WERI-Rb-1 (cell line): ENCODE results near the gene CA6.

Experiments
- DNase-seq: peaks from one replicate; pipeline ENCODE4 v3.0.0-alpha.2; 2020
- H3K27ac ChIP-seq: fragments of 250-450 bp; sonication (Bioruptor Pico); 2 replicates; pipeline ENCODE4 v1.5.1; 2020; ENCODE audit warnings: mild to moderate bottlenecking, moderate library complexity
- H3K27me3 ChIP-seq: fragments of 250-450 bp; sonication (Bioruptor Pico); 2 replicates; pipeline ENCODE4 v1.5.1; 2021; ENCODE audit warnings: mild to moderate bottlenecking, low read depth, moderate library complexity; ENCODE audit not compliant: insufficient read depth, severe bottlenecking
- H3K36me3 ChIP-seq: fragments of 250-450 bp; sonication (Bioruptor Pico); 2 replicates; pipeline ENCODE4 v1.5.1; 2020; ENCODE audit warnings: mild to moderate bottlenecking, moderate library complexity
- H3K4me3 ChIP-seq: 2 replicates; pipeline ENCODE4 v1.5.1; 2011; ENCODE audit warnings: low read depth, mild to moderate bottlenecking, control low read depth, low read length
- H3K9me3 ChIP-seq: fragments of 250-450 bp; sonication (Bioruptor Pico); 2 replicates; pipeline ENCODE4 v1.5.1; 2021; ENCODE audit warnings: mild to moderate bottlenecking, moderate library complexity; ENCODE audit not compliant: severe bottlenecking
- CTCF ChIP-seq: IDR thresholded peaks from 2 replicates; pipeline ENCODE4 v1.5.1; 2011; ENCODE audit warnings: low read depth, mild to moderate bottlenecking, control low read depth, inconsistent platforms, low read length

CA6 gene

GRCh38 chr1:8981169-8981568 lies 35.5 kb downstream of the CA6 start:
- H3K27me3 ChIP-seq, result no peaks in the 10 kb centered on the region
- no peak for TF ChIP-seq CTCF
- H3K4me3 ChIP-seq, result no peak overlapping the region
- no peak overlapping the region for H3K27ac ChIP-seq
- H3K36me3 ChIP-seq, result no peaks in the 10 kb centered on the region
- DNase-seq, result no peak
- H3K9me3 ChIP-seq, result no peaks in the 10 kb centered on the region

- no peaks in the 10 kb centered on the region for H3K36me3 ChIP-seq
- H3K9me3 ChIP-seq, result no peaks in the 10 kb centered on the region
- no peak for TF ChIP-seq CTCF
- no peaks in the 10 kb centered on the region for H3K27me3 ChIP-seq
- no peak overlapping the region for H3K27ac ChIP-seq
- H3K4me3 ChIP-seq, result no peak overlapping the region
- DNase-seq, result no peak
Measured at GRCh38 chr1:8984203-8984602, 38.5 kb downstream of the CA6 start.

- Histone ChIP-seq H3K27me3 (no peaks in the 10 kb centered on the region), H3K36me3 (no peaks in the 10 kb centered on the region), H3K9me3 (no peaks in the 10 kb centered on the region), H3K4me3 (no peak overlapping the region), H3K27ac (no peak overlapping the region)
- DNase-seq, result no peak
- TF ChIP-seq CTCF, result no peak
Measured at GRCh38 chr1:8984990-8985389, 39.3 kb downstream of the CA6 start.

GRCh38 chr1:8985915-8986813 lies 40.5 kb downstream of the CA6 start:
- Histone ChIP-seq H3K36me3 (no peaks in the 10 kb centered on the region), H3K9me3 (no peaks in the 10 kb centered on the region), H3K27me3 (no peaks in the 10 kb centered on the region), H3K4me3 (no peak overlapping the region), H3K27ac (no peak overlapping the region)
- DNase-seq, result no peak
- no peak for TF ChIP-seq CTCF

- H3K27ac ChIP-seq, result no peak overlapping the region
Measured at GRCh38 chr1:8986814-8987190, 41.1 kb downstream of the CA6 start.

More at GRCh38 chr1:8986814-8987190, 41.1 kb downstream of the CA6 start:
- no peak for DNase-seq
- Histone ChIP-seq H3K36me3 (no peaks in the 10 kb centered on the region), H3K4me3 (no peak overlapping the region), H3K27me3 (no peaks in the 10 kb centered on the region), H3K9me3 (no peaks in the 10 kb centered on the region)
- TF ChIP-seq CTCF, result no peak
